Panc1 (cell line): Measurements from ENCODE around the gene CFAP97D1.

Experiments
- CTCF ChIP-seq: fragments of 450-650 bp; IDR thresholded peaks from 2 replicates; pipeline ENCODE4 v1.5.1; 2017; ENCODE audit warnings: mild to moderate bottlenecking
- POLR2AphosphoS5 ChIP-seq: IDR thresholded peaks from 2 replicates; pipeline ENCODE4 v1.6.1; 2012; ENCODE audit warnings: mild to moderate bottlenecking, low read depth, low read length, moderate library complexity
- TCF7L2 ChIP-seq: IDR thresholded peaks from 2 replicates; pipeline ENCODE4 v1.6.1; 2011; ENCODE audit warnings: mild to moderate bottlenecking, low read depth, low read length, inconsistent platforms
- TF ChIP-seq, protein P1 (sequence below), 2 experiments: IDR thresholded peaks; 2 replicates each; pipeline ENCODE4 v1.6.1; 2011 to 2012; ENCODE audit warnings: low read depth in 2 of 2, control low read depth in 1 of 2, low read length in 1 of 2, mild to moderate bottlenecking in 1 of 2, moderate library complexity in 1 of 2; ENCODE audit not compliant: insufficient read depth in 1 of 2

DNA sequence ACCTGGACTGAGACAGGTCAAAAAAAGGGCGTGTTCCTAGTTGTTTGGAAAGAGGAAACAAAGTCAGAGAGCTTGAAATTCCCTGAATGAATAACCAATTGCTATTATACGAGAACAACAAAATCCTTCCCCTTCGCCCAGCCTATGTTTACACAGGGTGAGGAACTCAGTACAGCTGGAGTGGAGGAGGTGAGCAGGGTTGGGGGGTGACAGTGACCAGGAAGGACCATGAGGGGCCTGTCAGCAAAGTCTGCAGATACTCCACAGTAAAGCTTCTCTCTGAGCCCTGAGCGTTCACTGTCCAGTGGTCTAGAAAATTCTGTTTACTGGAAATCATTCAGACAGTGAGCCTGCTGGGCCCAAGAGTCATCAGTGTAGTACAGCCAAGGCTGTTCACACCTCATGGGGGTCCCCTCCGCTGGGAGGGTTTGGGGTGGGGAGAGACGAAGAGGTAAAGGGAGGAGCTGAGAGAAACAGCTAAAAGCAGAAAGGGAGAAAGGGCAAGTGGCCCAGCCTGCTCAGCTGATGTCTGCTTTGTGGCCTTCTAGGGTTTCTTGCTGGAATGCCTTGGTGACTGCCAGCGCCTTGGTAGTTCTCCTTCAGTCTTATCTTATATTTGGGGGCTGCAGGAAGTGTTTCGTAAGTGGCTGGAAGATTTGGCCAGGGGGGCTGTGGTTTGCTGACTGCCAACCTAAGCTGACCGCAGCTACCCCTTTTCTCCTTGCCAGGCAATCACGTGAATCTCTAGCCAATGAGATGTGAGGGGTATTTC lies 7.2 kb upstream of the CFAP97D1 start:
- TF ChIP-seq, protein P1, sequence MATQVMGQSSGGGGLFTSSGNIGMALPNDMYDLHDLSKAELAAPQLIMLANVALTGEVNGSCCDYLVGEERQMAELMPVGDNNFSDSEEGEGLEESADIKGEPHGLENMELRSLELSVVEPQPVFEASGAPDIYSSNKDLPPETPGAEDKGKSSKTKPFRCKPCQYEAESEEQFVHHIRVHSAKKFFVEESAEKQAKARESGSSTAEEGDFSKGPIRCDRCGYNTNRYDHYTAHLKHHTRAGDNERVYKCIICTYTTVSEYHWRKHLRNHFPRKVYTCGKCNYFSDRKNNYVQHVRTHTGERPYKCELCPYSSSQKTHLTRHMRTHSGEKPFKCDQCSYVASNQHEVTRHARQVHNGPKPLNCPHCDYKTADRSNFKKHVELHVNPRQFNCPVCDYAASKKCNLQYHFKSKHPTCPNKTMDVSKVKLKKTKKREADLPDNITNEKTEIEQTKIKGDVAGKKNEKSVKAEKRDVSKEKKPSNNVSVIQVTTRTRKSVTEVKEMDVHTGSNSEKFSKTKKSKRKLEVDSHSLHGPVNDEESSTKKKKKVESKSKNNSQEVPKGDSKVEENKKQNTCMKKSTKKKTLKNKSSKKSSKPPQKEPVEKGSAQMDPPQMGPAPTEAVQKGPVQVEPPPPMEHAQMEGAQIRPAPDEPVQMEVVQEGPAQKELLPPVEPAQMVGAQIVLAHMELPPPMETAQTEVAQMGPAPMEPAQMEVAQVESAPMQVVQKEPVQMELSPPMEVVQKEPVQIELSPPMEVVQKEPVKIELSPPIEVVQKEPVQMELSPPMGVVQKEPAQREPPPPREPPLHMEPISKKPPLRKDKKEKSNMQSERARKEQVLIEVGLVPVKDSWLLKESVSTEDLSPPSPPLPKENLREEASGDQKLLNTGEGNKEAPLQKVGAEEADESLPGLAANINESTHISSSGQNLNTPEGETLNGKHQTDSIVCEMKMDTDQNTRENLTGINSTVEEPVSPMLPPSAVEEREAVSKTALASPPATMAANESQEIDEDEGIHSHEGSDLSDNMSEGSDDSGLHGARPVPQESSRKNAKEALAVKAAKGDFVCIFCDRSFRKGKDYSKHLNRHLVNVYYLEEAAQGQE (IDR thresholded peaks at IDR 0.05; ENCODE audit: insufficient read depth in 1 of 2, low read depth in 2 of 2, low read length in 1 of 2) = no peak
- no peak for TF ChIP-seq CTCF
- TF ChIP-seq POLR2AphosphoS5 = no peak
- no peak for TF ChIP-seq TCF7L2
